Psoas muscle (tissue), 8 donors: Measurements from ENCODE around the gene P3R3URF. TPM values are rescaled to one million over a fixed set of nuclear protein-coding genes. Genes with fewer than 3 reads are reported as not detected.
A peak's percentile ranks its signal among the peaks of the same experiment; 100 is the strongest.

Source experiments
- ATAC-seq, 4 donors: fragments of 200-7000 bp; cut with Tn5 transposase; one replicate each; pipeline ENCODE4 v1.9.1; 2020; ENCODE audit warnings: moderate library complexity in 3 of 4, mild to moderate bottlenecking in 2 of 4
- DNase-seq, 2 donors: peaks; one replicate each; pipeline ENCODE4 v3.0.0-alpha.2; 2020
- H3K27ac ChIP-seq: fragments of 200-600 bp; one replicate; pipeline ENCODE4 v1.8.0; 2022
- H3K27me3 ChIP-seq, 3 donors: fragments of 200-600 bp in 1 of 3; one replicate each; pipeline versions ENCODE4 v1.6.1 to v1.8.0; 2013 to 2022; ENCODE audit warnings: low read length in 2 of 3, mild to moderate bottlenecking in 2 of 3, moderate library complexity in 1 of 3; ENCODE audit not compliant: insufficient read depth in 3 of 3
- H3K36me3 ChIP-seq, 2 donors: fragments of 200-600 bp in 1 of 2; one replicate each; pipeline versions ENCODE4 v1.6.1 to v1.8.0; 2013 to 2022; ENCODE audit warnings: low read depth in 1 of 2, mild to moderate bottlenecking in 1 of 2, moderate library complexity in 1 of 2; ENCODE audit not compliant: insufficient read depth in 1 of 2
- H3K4me1 ChIP-seq: fragments of 200-600 bp; one replicate; pipeline ENCODE4 v1.8.0; 2022
- H3K4me3 ChIP-seq: fragments of 200-600 bp; one replicate; pipeline ENCODE4 v1.8.0; 2022; ENCODE audit warnings: mild to moderate bottlenecking
- H3K9me3 ChIP-seq: fragments of 200-600 bp; one replicate; pipeline ENCODE4 v1.8.0; 2022
- CTCF ChIP-seq: fragments of 200-600 bp; IDR thresholded peaks from one replicate; pipeline ENCODE4 v1.8.0; 2022; ENCODE audit warnings: antibody characterized with exemption
- WGBS, 3 donors: extraction: QIAGEN DNeasy Blood & Tissue Kit; methylation state at CpG; one replicate each; pipeline versions ENCODE4 v1.1.6 to v1.1.7; 2013; 5-methylcytosine and 5-hydroxymethylcytosine counted together
- intact Hi-C, 2 donors: fragments of 100-400 bp; cut with DNase I; formaldehyde crosslinking; loops; one replicate each; pipeline versions ENCODE4 v1.11.0 to v1.14.2; 2022
- polyA plus RNA-seq, 3 donors: library from polyadenylated mRNA; stranded (reverse); fragments of 200-250 nt; gene quantifications; one replicate each; pipeline ENCODE4 v1.2.3, GENCODE V29; 2013
- total RNA-seq, 4 donors: library from RNA; stranded (reverse); fragmentation: NEBNext Ultra II Directional in 2 of 4; extraction: Animal tissue kit (Norgen Biotek cat#: 25700) in 2 of 4; gene quantifications; one replicate each; pipeline versions ENCODE4 v1.2.1 to v1.2.4, GENCODE V29; 2021 to 2023
- donor health status: healthy with polysubstance abuse.
- donor health status: DM: no; HTN: no; CAD: no; lungs with moderate emphysema.
- donor health status: Bipolar disorder and iron deficiency.
- donor health status: healthy.
- donor health status: DM: yes; HTN: yes; CAD: no.
- donor health status: DM: no; HTN: no; CAD: no.
- donor health status: DM: no; HTN: no; CAD: no.
- donor health status: DM: yes; HTN: yes; CAD: no.

P3R3URF gene
- total and polyA plus RNA-seq, 7 donors: not detected

- intact Hi-C loops: no loop called here
- Histone ChIP-seq H3K4me1 (no peaks in the 10 kb centered on the region), H3K27me3 (no peaks in the 10 kb centered on the region), H3K27ac (no peak overlapping the region), H3K36me3 (no peaks in the 10 kb centered on the region), H3K4me3 (no peak overlapping the region), H3K9me3 (no peaks in the 10 kb centered on the region)
- 79 to 92% (median 81%) methylated on average over 1 of the region's 1 CpG for WGBS, 3 donors
- no peak for TF ChIP-seq CTCF
- no peak for DNase-seq
- no peak for ATAC-seq
Measured at GRCh38 chr1:46157916-46158311, 18.4 kb downstream of the P3R3URF start.

GRCh38 chr1:46153732-46154131, 22.6 kb downstream of the P3R3URF start:
- intact Hi-C loops: no loop called here
- WGBS, 3 donors: 93 to 100% (median 98%) methylated on average over 1 of the region's 1 CpG

GRCh38 chr1:46153228-46153627, 23.1 kb downstream of the P3R3URF start:
- Histone ChIP-seq H3K9me3 (no peaks in the 10 kb centered on the region), H3K4me3 (no peak overlapping the region), H3K4me1 (no peaks in the 10 kb centered on the region), H3K27me3 (no peaks in the 10 kb centered on the region), H3K27ac (no peak overlapping the region), H3K36me3 (no peaks in the 10 kb centered on the region)
- no peak for ATAC-seq
- DNase-seq: no peak
- WGBS, 3 donors: 84 to 94% (median 92%) methylated on average over 1 of the region's 1 CpG
- intact Hi-C loops: no loop called here
- no peak for TF ChIP-seq CTCF

More at GRCh38 chr1:46153732-46154131, 22.6 kb downstream of the P3R3URF start:
- no peak for DNase-seq
- Histone ChIP-seq H3K4me1 (no peaks in the 10 kb centered on the region), H3K27me3 (no peaks in the 10 kb centered on the region), H3K27ac (no peak overlapping the region), H3K4me3 (no peak overlapping the region), H3K36me3 (no peaks in the 10 kb centered on the region), H3K9me3 (no peaks in the 10 kb centered on the region)
- ATAC-seq: no peak
- no peak for TF ChIP-seq CTCF

DNA sequence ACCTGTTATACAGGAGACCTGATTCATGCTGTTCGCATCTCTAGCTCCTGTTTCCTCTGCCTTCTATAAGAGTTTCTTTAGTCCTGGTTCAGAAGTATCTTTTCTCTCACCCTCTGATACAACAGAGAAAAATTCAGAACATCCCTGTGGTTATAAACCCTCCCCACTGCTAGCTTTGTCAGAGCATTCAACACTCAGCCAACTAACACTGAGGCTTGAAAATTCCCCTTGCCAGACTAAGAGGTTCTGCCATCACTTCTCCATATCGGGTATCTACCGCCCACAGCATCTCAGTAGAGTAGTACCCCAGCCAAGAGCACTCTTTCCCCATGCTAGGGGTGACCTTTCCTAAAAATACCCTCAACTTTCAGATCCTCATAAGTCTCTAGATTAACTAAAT, 24.3 kb downstream of the P3R3URF start:
- no peak overlapping the region for H3K4me3 ChIP-seq
- H3K4me1 ChIP-seq: no peaks in the 10 kb centered on the region
- no peak overlapping the region for H3K27ac ChIP-seq
- intact Hi-C loops: no loop called here
- DNase-seq: no peak
- WGBS, 3 donors: 84 to 92% (median 89%) methylated on average over 3 of the region's 3 CpGs
- H3K9me3 ChIP-seq: no peaks in the 10 kb centered on the region
- H3K36me3 ChIP-seq: no peaks in the 10 kb centered on the region
- no peaks in the 10 kb centered on the region for H3K27me3 ChIP-seq
- TF ChIP-seq CTCF: no peak
- no peak for ATAC-seq

- H3K27ac ChIP-seq: peak overlapping the region; percentile 5
- H3K4me3 ChIP-seq: no peak overlapping the region
- peak in 1 of 4 donors; percentile 55 for ATAC-seq
- no peak for TF ChIP-seq CTCF
- H3K9me3 ChIP-seq: no peaks in the 10 kb centered on the region
- no peaks in the 10 kb centered on the region for H3K27me3 ChIP-seq
- DNase-seq: no peak
- H3K36me3 ChIP-seq: no peaks in the 10 kb centered on the region
- H3K4me1 ChIP-seq: no peaks in the 10 kb centered on the region
- 66 to 78% (median 77%) methylated on average over 2 of the region's 2 CpGs for WGBS, 3 donors
- intact Hi-C loops: no loop called here
Measured at GRCh38 chr1:46150085-46150484, 26.2 kb downstream of the P3R3URF start.
